Transverse colon (tissue), 4 donors: ENCODE data around the gene ANAPC7.

Experiments
- CTCF ChIP-seq, 5 experiments: fragments of 200-600 bp in 3 of 5; fragments of 450-650 bp in 2 of 5; sonication (generic) in 3 of 5; IDR thresholded peaks; 1 replicate in 2 of 5; 2 replicates in 3 of 5; pipeline ENCODE4 v1.5.1; 2016 to 2017; ENCODE audit warnings: antibody characterized with exemption in 5 of 5, inconsistent platforms in 3 of 5, mild to moderate bottlenecking in 2 of 5, moderate library complexity in 1 of 5
- EP300 ChIP-seq: sonication (generic); formaldehyde crosslinking; IDR thresholded peaks from one replicate; pipeline ENCODE4 v1.6.1; 2017; ENCODE audit warnings: antibody characterized with exemption, low read depth
- POLR2A ChIP-seq: fragments of 450-650 bp; IDR thresholded peaks from one replicate; pipeline ENCODE4 v1.6.1; 2016; ENCODE audit warnings: antibody characterized with exemption, mild to moderate bottlenecking, moderate library complexity
- POLR2AphosphoS5 ChIP-seq, 3 donors: sonication (generic); formaldehyde crosslinking; IDR thresholded peaks; one replicate each; pipeline ENCODE4 v1.6.1; 2016; ENCODE audit warnings: antibody characterized with exemption in 3 of 3

DNA sequence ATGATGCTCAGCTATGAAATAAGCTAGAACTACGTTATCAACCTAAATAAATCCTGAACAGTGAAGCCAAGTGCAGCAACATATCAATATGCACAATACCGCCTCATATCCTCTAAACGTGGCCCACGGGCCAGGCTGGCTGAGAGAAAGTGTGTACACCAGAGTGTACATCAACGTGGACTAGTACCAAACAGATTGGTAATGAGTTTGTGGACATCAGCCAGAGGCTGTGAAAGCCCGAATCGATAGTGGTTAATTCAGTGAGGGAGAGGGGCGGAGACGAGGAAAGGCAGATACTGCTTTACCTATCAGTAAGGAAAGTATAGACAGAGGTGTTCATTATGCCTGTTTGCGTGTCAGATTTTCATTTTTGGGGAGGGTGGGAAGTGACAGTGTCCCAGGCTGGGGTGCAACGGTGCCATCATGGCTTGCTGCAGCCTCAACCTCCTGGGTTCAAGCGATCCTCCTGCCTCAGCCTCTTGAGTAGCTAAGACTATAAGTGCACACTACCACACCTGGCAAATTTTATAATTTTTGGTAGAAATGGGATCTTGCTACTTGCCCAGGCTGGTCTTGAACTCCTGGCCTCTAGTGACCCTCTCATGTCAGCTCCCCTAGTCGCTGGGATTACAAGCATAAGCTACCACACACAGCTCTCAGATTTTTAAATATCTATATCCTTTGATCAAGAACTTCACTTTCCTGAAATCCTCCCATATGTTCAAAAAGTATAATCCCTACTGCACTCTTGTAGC lies 50.1 kb downstream of the ANAPC7 start:
- TF ChIP-seq POLR2AphosphoS5 (IDR thresholded peaks at IDR 0.05) (no peak), POLR2A (no peak), CTCF (IDR thresholded peaks at IDR 0.05) (no peak), EP300 (no peak)
